ENCODE measurements around the gene IRX3.

DNA sequence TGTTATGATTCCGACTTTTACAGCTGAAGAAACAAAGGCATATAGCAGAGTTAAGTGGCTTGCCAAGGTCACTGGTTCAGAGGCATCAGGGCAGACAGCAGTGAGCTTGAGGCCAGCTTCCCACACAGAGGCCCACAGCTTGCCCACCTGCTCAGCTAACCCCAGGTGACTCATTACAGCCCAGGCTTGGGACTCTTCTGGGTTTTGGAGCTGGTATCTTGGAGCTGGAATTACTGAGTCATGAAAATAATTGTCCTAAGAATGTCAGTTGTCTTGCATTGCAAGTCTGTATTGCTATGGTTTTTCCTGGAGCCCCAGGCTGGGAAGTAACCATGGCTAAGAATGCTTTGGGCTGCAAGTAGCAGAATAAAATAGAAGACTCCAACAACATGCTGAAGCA, 32.4 kb upstream of the IRX3 start:
- TF ChIP-seq CTCF (IDR thresholded peaks at IDR 0.05), result no peak
- no peak for TF ChIP-seq POLR2A (IDR thresholded peaks at IDR 0.05)
- TF ChIP-seq POLR2AphosphoS5 (IDR thresholded peaks at IDR 0.05), result no peak

Data from breast epithelium (tissue), 3 donors.